Activated CD4-positive, alpha-beta T cell treated with anti-CD3 and anti-CD28 coated beads for 4 hours (primary cell): ENCODE data around the gene CHI3L1.

Experiments used
- DNase-seq, 2 donors: peaks; one replicate each; pipeline ENCODE4 v3.0.0-alpha.2; 2020

Gene CHI3L1

GRCh38 chr1:203179667-203180005 lies 6.9 kb downstream of the CHI3L1 start:
- DNase-seq = no peak

GRCh38 chr1:203178821-203179666 lies 7.5 kb downstream of the CHI3L1 start:
- no peak for DNase-seq

GRCh38 chr1:203178083-203178482 lies 8.4 kb downstream of the CHI3L1 start:
- no peak for DNase-seq

- DNase-seq = no peak
Observed at GRCh38 chr1:203177470-203178039, 8.9 kb downstream of the CHI3L1 start.

- no peak for DNase-seq
Observed at GRCh38 chr1:203177036-203177405, 9.5 kb downstream of the CHI3L1 start.

GRCh38 chr1:203176273-203177035 lies 10.1 kb downstream of the CHI3L1 start:
- DNase-seq = no peak

- DNase-seq = no peak
Observed at GRCh38 chr1:203175827-203176241, 10.7 kb downstream of the CHI3L1 start.

- DNase-seq = no peak
Observed at GRCh38 chr1:203175237-203175826, 11.2 kb downstream of the CHI3L1 start, which contains the start of gene MYBPH. Gene MYBPH (minus strand): TSS chr1:203175826. CDS start chr1:203175755, 71 bp downstream.

GRCh38 chr1:203174324-203174985 lies 12.0 kb downstream of the CHI3L1 start:
- DNase-seq = no peak

GRCh38 chr1:203173566-203173965 lies 12.9 kb downstream of the CHI3L1 start:
- DNase-seq = no peak

GRCh38 chr1:203173011-203173555 lies 13.4 kb downstream of the CHI3L1 start:
- no peak for DNase-seq

GRCh38 chr1:203172184-203173010 lies 14.1 kb downstream of the CHI3L1 start:
- DNase-seq = peak; percentile 28 to 44

GRCh38 chr1:203171341-203172183 lies 14.9 kb downstream of the CHI3L1 start:
- DNase-seq = no peak

- no peak for DNase-seq
Observed at GRCh38 chr1:203170625-203171330, 15.7 kb downstream of the CHI3L1 start.

GRCh38 chr1:203169770-203170520 lies 16.6 kb downstream of the CHI3L1 start:
- no peak for DNase-seq

- no peak for DNase-seq
Observed at GRCh38 chr1:203168991-203169390, 17.5 kb downstream of the CHI3L1 start.

GRCh38 chr1:203168256-203168786 lies 18.2 kb downstream of the CHI3L1 start:
- no peak for DNase-seq

- DNase-seq = no peak
Observed at GRCh38 chr1:203167913-203168200, 18.6 kb downstream of the CHI3L1 start.
